DND-41 (cell line): ENCODE data around the gene KCNJ6.
"Not testable (repeated sequence)": the region's sequence is repeated elsewhere in the genome, so short reads cannot be mapped to it uniquely, and the experiment has no call there.

Source experiments
- ATAC-seq: fragments of 200-7000 bp; cut with Tn5 transposase; 3 replicates; pipeline ENCODE4 v1.9.1; 2021; ENCODE audit warnings: low read depth; ENCODE audit not compliant: insufficient read depth
- DNase-seq: peaks from one replicate; pipeline ENCODE4 v3.0.0-alpha.2; 2020
- H2AFZ ChIP-seq: 2 replicates; pipeline ENCODE4 v1.6.0; 2012; ENCODE audit warnings: low read depth, low read length
- H3K27ac ChIP-seq: 2 replicates; pipeline ENCODE4 v1.5.1; 2012; ENCODE audit warnings: low read length, inconsistent platforms
- H3K27me3 ChIP-seq: fragments of 200-600 bp; sonication (generic); 2 replicates; pipeline ENCODE4 v1.6.0; 2012; ENCODE audit warnings: low read length, mild to moderate bottlenecking, inconsistent platforms; ENCODE audit not compliant: insufficient read depth, poor library complexity
- H3K36me3 ChIP-seq: 2 replicates; pipeline ENCODE4 v1.5.1; 2012; ENCODE audit warnings: low read length, inconsistent platforms; ENCODE audit not compliant: insufficient read depth
- H3K4me1 ChIP-seq: 2 replicates; pipeline ENCODE4 v1.5.1; 2012; ENCODE audit warnings: mild to moderate bottlenecking, low read length; ENCODE audit not compliant: insufficient read depth
- H3K4me2 ChIP-seq: 2 replicates; pipeline ENCODE4 v1.6.0; 2012; ENCODE audit warnings: mild to moderate bottlenecking, moderate library complexity, low read length, inconsistent platforms; ENCODE audit not compliant: insufficient read depth
- H3K4me3 ChIP-seq, 2 experiments: fragments of 200-600 bp in 1 of 2; shearing (Covaris generic) in 1 of 2; 2 replicates each; pipeline ENCODE4 v1.5.1; 2012 to 2016; ENCODE audit warnings: inconsistent platforms in 2 of 2, low read length in 2 of 2, mild to moderate bottlenecking in 2 of 2, low read depth in 1 of 2, moderate library complexity in 1 of 2
- H3K79me2 ChIP-seq: 2 replicates; pipeline ENCODE4 v1.6.0; 2012; ENCODE audit warnings: low read length, inconsistent platforms; ENCODE audit not compliant: insufficient read depth
- H3K9ac ChIP-seq: 2 replicates; pipeline ENCODE4 v1.6.0; 2012; ENCODE audit warnings: low read depth, mild to moderate bottlenecking, inconsistent platforms, low read length, moderate library complexity
- H3K9me3 ChIP-seq: 2 replicates; pipeline ENCODE4 v1.5.1; 2012; ENCODE audit warnings: low read length, moderate library complexity, mild to moderate bottlenecking, inconsistent platforms; ENCODE audit not compliant: insufficient read depth, severe bottlenecking
- H4K20me1 ChIP-seq: 2 replicates; pipeline ENCODE4 v1.6.0; 2012; ENCODE audit warnings: low read length; ENCODE audit not compliant: insufficient read depth
- CTCF ChIP-seq: IDR thresholded peaks from 2 replicates; pipeline ENCODE4 v1.5.1; 2012; ENCODE audit warnings: borderline replicate concordance, low read length, moderate library complexity, mild to moderate bottlenecking; ENCODE audit not compliant: poor library complexity, severe bottlenecking; ENCODE audit errors: extremely low read depth
- EZH2 ChIP-seq: IDR thresholded peaks from 3 replicates; pipeline ENCODE4 v1.6.1; 2012; ENCODE audit warnings: borderline replicate concordance, low read depth, mild to moderate bottlenecking, moderate library complexity, low read length, inconsistent platforms; ENCODE audit not compliant: severe bottlenecking

Gene KCNJ6

DNA sequence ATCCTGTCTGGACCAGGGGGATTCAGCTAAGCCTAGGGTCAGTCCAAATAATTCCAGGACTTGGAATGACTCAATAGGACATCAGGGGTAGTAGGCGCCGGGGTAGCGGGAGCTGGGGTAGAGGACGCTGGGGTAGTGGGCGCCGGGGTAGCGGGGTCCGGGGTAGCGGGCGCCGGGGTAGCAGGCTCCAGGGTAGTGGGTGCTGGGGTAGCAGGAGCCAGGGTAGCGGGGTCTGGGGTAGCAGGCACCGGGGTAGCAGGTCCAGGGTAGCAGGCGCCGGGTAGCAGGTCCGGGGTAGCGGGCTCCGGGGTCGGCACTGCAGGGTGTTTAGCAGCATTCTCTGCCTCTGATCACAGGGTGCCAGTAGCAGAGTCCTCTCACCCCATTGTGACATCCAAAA, 248.9 kb downstream of the KCNJ6 start:
- Histone ChIP-seq H3K79me2 (no peaks in the 10 kb centered on the region), H3K9me3 (no peaks in the 10 kb centered on the region), H3K4me1 (no peaks in the 10 kb centered on the region), H2AFZ (no peak overlapping the region), H3K27me3 (no peaks in the 10 kb centered on the region), H3K27ac (no peak overlapping the region), H3K9ac (no peak overlapping the region), H3K36me3 (no peaks in the 10 kb centered on the region), H3K4me2 (no peak overlapping the region), H4K20me1 (no peaks in the 10 kb centered on the region), H3K4me3 (no peak overlapping the region)
- DNase-seq: no peak
- TF ChIP-seq EZH2 (no peak), CTCF (no peak)
- ATAC-seq: no peak

DNA sequence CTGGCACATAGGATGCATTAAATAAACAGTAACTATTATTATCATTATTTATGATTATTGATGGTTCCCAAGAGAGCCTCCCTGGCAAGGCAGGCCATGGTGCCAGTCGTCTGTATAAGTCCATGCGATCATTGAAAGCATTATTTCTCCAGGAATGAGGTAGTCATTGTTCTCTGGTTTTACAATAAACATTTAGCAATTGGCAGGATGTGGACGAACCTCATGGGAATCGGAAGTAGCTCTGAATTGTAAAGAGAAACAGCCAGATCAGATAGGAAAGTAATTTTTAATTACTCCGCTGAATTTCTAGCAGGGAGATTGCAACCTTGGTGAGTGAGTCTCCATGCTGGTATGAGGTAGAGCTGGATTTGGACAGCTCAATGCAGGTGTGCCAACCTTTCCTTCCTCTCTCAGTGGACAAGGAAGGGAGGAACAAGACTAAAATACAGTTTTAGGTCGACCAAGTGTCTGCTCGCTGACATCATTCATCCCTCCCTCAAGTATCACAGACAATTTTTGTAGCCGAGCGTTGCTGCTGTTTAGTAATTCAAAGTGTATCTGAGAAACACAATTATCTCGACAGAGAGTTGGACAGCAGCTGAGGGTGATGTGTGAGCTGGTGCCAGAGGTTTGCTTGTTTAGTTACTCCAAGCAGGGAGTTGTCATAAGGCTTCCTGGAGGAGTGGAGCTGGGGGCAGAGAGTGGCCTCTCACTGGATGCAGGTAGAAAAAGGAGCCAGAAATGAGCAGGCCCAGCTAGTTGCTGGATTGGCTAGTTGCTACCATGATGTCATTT, 250.8 kb downstream of the KCNJ6 start:
- DNase-seq (no peak), ATAC-seq (no peak)
- no peak overlapping the region for H2AFZ ChIP-seq
- H4K20me1 ChIP-seq: no peaks in the 10 kb centered on the region
- H3K9ac ChIP-seq: no peak overlapping the region
- no peak for TF ChIP-seq EZH2
- no peak for TF ChIP-seq CTCF
- H3K27ac ChIP-seq: no peak overlapping the region
- H3K9me3 ChIP-seq: no peaks in the 10 kb centered on the region
- H3K4me3 ChIP-seq: no peak overlapping the region
- no peaks in the 10 kb centered on the region for H3K4me1 ChIP-seq
- no peaks in the 10 kb centered on the region for H3K36me3 ChIP-seq
- H3K27me3 ChIP-seq: no peaks in the 10 kb centered on the region
- no peaks in the 10 kb centered on the region for H3K79me2 ChIP-seq
- no peak overlapping the region for H3K4me2 ChIP-seq

- H3K9ac ChIP-seq, H3K4me1 ChIP-seq, H2AFZ ChIP-seq, H3K36me3 ChIP-seq, H3K79me2 ChIP-seq, DNase-seq, H3K4me2 ChIP-seq, H3K27ac ChIP-seq, H3K4me3 ChIP-seq, H4K20me1 ChIP-seq, H3K9me3 ChIP-seq, ATAC-seq: not testable (repeated sequence)
- H3K27me3 ChIP-seq: peaks cover 20% of the 10 kb centered on the region
Measured at GRCh38 chr21:37662227-37662626, 254.0 kb downstream of the KCNJ6 start.

DNA sequence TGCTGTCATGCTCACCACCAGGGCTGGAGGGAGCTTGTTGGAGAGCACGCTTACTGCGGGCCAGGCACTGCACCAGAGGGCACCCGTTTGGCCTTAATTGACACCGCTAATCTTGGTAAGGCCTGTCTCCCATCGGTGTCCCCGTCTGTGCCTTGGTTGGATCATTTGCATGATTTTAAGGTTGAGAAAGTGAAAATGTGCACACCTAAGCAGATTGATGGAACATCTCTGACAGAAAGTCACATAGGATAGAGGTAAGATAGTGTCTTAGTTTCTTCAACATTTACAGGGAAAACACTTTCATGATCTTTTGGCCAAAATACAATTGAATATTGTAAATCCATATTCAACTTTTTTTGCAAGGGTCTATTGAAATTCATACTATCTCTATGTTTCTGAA, 255.5 kb downstream of the KCNJ6 start:
- H3K4me1 ChIP-seq: no peaks in the 10 kb centered on the region
- ATAC-seq (no peak), DNase-seq (no peak)
- no peak for TF ChIP-seq CTCF
- TF ChIP-seq EZH2: no peak
- H3K27ac ChIP-seq: no peak overlapping the region
- no peaks in the 10 kb centered on the region for H3K9me3 ChIP-seq
- no peaks in the 10 kb centered on the region for H3K36me3 ChIP-seq
- no peak overlapping the region for H2AFZ ChIP-seq
- no peak overlapping the region for H3K9ac ChIP-seq
- H4K20me1 ChIP-seq: no peaks in the 10 kb centered on the region
- no peak overlapping the region for H3K4me3 ChIP-seq
- H3K79me2 ChIP-seq: no peaks in the 10 kb centered on the region
- H3K4me2 ChIP-seq: no peak overlapping the region
- H3K27me3 ChIP-seq: peaks cover 22% of the 10 kb centered on the region
